AG08396 (cell line): ENCODE data around the gene SETD5.
"Not testable (repeated sequence)": the region's sequence is repeated elsewhere in the genome, so short reads cannot be mapped to it uniquely, and the experiment has no call there.

Source experiments
- DNase-seq: peaks from one replicate; pipeline ENCODE4 v3.0.0; 2012; ENCODE audit warnings: low spot score, mixed read lengths

The SETD5 gene

DNA sequence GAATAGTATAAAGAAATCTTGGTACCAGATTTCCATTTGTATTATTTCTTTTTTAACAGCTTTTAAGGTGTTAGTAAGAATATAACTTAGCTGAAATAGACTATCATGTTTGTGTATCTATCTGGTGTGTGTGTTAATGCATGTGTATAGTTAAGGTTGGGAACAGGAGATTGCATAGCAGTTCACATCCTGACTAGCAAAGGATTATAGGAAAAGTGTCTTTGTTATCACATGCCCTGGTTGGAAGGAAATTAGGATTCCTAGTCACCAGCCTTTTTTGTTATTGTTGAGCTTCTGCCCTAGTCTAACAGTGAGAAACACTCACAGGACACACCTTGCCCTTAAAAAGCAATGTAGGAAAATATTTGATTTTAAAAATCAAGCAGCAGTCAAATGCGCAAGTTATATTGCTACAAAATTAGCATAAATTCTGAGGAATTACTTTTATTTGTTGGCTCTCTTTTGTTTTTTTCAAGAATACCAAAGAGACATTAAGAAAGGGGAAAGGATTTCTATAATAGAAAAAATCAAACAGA is 58.2 kb downstream of the SETD5 start:
- DNase-seq, result no peak

DNA sequence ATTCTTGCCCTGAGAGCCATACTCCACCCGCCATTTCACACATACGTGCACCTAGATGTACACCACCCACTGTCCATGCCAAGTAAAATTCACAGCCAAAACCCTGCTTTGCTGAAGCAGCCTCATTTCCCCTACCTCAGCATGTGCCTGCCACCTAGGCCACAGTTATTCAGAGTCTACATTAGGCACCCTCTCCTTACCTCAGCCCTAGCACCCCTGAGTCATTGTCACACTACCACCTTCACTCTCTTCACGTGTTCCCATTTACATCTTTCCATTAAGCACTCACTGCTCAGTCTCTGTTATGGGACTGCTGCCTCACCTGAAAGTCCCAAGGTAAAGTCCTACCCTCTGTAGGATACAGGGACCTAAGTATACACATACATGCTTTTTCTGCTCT is 70.0 kb downstream of the SETD5 start:
- DNase-seq, result no peak

DNA sequence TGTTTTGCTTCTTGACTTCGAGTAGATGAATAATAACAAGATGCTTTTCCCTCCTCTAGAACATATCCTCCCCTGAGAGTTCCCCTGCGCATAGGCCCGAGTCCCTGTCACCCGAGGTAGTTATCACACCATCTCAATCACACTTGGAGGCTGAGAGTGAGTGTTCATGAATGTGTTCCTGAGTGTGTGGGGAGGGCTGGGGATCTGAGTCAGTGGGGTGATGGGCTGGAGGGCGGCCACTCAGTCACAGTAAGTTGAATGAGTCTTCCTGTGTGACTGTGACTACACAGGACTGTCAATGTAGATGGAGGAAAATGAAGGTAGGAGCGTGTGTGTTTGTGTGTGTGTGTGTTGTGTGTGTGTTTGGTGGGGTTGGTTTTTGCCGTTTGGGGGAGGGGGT is 71.0 kb downstream of the SETD5 start:
- DNase-seq, result peak; percentile 21

DNA sequence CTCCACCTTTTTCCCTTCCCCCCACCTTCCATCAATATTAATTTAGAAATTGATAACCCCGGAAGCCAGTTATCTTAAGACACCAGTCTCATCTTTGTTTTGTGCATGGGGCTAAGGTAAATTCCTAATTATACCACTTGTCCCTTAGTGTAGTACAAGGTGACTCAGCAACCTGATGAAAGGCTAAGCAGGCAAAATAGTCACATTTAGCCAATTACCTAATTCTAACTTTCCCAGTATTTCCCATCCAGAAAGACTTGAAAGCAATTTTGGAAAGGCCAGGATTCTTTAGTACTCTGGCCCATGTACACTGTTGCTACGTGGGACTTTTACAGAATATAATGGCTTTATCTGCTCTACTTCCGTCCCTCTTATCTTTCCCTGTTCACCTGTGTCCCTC is 72.6 kb downstream of the SETD5 start:
- no peak for DNase-seq

- DNase-seq, result no peak
These were observed 76.2 kb downstream of the SETD5 start for GRCh38 chr3:9473496-9474065.

DNA sequence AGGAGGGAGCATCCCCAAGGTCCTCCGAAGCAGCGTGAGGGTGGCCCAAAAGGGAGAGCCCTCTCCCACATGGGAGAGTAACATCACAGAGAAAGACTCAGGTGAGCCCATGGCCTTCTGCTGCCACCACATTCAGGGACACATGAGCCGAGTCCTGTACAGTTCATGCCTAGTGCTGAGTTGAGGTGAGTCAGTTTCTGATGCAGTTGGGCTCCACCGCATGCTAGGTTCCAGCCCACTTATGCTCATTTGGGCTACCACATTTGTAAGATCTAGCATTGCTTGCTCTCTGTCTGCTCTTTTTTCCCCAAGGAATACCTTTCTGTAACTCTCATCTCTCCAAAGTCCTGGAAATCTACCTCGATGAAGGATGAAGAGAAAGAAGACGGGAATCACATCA is 77.1 kb downstream of the SETD5 start:
- no peak for DNase-seq

GRCh38 chr3:9476935-9477334 is 79.5 kb downstream of the SETD5 start:
- no peak for DNase-seq

DNA sequence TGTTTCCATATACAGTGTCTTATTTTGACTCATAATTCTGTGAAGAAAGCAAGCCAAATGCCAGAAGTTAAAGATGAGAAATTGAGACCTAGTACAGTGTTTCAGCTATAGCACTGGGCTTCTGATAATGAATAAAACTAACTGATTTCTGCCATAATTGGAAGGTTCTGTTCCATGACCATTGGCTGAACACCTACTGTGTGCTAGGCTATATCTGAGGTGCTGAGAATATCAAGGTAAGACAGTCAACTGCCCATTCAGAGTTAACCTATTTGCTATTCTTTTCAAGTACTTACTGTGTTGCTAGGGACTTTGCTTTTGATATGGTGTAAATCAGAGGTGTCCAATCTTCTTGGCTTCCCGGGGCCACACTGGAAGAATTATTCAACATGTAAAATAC is 82.8 kb downstream of the SETD5 start:
- no peak for DNase-seq

GRCh38 chr3:9485248-9485647 is 87.8 kb downstream of the SETD5 start:
- DNase-seq, result no peak

- no peak for DNase-seq
These were observed 94.1 kb downstream of the SETD5 start for GRCh38 chr3:9491506-9491905.

DNA sequence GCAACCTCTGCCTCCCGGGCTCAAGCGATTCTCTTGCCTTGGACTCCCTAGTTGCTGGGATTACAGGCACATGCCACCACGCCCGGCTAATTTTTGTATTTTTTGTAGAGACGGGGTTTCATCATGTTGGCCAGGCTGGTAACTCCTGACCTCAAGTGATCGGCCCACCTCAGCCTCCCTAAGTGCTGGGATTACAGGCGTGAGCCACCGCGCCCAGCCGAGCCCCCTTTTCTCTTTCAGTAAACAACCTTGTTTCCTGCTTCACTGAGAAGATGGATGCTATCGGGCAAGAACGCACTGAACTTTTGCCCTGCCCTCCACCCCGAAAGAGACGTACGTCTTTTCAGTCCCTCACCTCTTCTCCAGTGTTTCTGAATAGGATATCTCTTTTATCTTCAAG is 96.6 kb downstream of the SETD5 start:
- not testable (repeated sequence) for DNase-seq

- DNase-seq, result no peak
These were observed 99.5 kb downstream of the SETD5 start for GRCh38 chr3:9496893-9497292.

DNA sequence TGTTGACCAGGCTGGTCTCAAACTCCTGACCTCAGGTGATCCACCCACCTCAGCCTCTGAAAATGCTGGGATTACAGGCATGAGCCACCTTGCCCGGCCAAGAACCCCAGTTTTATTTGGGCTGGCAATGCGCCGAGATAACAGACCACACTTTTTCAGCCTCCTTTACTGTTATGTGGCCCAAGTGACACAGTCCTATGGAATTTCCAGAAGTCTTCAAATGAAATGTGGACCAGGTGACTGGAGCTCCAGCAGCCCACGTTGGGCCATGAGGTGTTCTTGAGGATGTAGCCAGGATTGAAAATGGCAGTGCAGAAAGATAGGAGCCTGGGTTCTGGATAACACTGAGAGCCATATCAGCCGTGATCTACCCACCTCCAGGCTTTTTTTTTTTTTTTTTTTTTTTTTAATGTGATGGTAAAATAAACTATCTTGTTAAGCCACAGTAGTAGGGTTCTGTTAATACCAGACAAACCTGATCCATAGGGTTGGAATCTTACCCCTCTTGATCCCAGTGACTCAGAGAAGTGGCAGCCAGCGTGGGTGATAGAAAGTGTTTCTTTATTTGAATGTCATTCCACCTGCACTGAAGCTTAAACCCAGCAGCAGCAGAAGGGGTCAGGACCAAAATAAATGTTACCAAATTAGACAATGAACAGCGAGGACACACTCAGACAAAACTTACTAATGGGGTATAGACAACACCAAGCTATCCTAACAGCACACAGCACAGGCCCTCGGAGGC is 100.6 kb downstream of the SETD5 start:
- DNase-seq, result peak; percentile 39

DNA sequence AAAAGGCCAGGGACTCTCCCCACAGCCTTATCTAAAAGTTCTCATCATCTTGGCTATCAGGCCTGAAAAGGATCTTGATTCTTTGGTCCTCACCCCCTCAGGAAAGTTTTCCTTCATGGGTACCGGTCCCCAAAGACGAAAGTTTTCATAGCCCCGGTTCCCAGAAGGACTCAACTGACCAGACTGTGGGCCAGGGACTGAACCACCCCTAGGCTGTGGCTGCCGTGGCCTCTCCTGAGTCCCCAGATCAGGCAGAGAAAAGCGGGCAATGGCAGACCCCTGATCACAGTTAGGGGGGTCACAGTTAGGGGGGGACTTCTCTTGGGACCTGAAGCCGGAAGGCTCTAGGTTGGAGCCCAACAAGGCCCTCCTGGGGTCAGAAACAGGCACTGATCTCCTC is 101.4 kb downstream of the SETD5 start:
- DNase-seq, result no peak

DNA sequence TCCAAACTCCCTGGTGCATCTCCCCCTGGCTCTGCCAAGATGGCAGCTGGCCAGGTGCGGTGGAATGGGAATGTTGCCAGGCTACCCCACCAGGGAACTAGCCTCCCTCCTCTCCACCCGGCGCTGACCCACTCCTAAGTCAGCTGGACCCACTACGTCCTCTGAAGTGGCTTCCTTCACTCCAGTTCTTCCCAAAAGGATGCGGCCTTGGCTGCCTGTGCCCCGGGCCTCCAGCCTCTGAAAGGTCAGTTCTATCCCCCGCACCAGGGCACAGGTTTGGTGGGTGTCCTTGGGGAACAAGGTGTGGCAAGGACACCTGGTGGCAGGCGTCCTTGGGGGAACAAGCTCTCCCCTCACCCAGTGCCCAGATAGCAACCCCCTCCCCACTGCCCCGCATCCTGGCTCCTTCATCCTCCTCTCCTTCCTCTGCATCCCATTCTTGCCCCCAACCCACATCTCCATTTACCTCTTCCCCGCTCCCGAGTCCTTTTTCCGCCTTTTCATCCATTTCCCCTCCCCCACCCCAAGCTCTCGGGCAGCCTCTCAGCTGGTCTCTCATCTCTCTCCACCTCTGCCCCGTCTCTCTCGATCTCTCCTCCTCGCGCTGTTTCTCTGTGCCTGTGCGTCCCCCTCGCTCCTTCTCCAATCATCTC is 102.2 kb downstream of the SETD5 start:
- DNase-seq, result no peak

DNA sequence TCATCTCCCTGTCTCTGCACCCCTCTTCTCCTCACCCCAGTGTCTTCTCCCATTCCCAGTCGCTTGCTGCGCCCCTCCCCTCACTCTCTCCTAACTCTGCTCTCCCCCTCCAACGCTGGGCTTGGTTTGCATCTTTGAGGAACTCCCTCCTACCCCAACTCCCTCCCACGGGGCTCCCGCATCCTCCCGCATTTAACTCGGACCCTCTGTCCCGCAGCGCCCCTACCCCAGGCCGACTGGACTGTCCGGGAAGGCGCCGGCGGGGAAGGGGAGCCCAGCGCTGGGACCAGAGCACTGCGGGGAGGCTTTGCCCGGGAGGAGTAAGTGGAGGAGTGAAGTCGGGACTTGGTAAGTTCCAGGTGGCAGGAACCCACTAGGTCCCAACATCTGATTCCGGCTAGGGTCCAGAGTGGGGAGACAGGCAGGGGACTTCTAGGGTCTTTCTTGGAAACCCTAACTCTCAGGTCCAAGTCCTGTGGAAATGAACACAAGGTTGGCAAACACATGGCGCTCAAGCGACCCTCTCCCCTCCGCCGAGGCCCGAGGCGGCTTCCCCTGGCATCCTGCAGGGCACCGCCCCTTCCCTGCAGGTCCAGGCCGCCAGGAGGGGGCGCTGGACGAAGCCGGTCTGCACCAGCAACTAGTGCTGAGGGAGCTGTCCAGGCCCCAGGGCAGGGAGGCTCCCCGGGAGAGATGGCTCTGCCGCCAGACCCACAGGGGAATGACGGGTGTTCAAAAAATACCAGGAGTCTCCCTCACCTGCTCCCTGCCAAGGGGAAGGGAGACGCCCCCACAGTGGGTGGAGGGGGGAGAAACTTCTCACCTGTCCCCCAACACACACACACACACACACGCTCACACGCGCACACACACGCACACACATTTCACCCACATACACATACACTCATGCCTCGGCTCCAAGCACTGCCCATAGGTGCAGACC is 103.0 kb downstream of the SETD5 start:
- peak; percentile 89 for DNase-seq

DNA sequence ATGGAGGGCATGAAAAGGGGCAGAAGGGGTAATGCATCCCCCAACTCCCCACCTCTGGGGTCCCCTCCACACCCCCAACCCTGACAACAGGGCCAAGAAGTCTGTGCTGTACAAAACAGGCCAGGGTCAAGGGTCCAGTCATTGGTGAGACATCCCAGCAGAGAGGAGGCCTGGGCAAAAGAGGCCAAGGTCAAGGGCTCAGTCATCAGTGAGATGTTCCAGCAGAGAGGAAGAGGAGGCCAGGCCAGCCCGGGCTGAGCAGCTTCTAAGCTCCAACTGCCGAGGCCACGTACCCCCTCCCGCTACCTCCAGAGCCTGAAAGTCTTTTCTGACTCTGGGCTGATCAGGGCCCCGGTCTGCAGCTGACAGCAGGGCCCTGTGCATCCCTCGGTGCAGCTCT is 103.8 kb downstream of the SETD5 start:
- no peak for DNase-seq

DNA sequence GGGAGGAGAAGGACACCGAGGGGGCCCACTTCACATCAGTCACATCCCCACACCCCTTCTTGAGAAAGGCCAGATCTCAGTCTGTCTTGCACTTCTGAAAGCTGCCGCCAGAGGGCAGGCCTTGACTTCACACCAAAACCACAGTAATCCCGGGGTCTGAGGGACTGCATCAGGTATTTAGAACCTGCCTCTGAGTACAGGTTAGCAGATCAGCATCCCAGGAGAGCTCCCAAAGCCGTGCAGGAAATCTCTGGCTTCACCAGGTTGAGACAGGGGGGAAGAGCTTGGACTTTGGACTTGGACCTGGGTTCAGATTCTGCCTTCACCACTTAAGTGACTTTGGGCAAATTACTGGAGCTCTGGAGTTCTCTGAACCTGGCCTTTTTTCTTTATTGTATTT is 105.9 kb downstream of the SETD5 start:
- DNase-seq, result peak; percentile 70

DNA sequence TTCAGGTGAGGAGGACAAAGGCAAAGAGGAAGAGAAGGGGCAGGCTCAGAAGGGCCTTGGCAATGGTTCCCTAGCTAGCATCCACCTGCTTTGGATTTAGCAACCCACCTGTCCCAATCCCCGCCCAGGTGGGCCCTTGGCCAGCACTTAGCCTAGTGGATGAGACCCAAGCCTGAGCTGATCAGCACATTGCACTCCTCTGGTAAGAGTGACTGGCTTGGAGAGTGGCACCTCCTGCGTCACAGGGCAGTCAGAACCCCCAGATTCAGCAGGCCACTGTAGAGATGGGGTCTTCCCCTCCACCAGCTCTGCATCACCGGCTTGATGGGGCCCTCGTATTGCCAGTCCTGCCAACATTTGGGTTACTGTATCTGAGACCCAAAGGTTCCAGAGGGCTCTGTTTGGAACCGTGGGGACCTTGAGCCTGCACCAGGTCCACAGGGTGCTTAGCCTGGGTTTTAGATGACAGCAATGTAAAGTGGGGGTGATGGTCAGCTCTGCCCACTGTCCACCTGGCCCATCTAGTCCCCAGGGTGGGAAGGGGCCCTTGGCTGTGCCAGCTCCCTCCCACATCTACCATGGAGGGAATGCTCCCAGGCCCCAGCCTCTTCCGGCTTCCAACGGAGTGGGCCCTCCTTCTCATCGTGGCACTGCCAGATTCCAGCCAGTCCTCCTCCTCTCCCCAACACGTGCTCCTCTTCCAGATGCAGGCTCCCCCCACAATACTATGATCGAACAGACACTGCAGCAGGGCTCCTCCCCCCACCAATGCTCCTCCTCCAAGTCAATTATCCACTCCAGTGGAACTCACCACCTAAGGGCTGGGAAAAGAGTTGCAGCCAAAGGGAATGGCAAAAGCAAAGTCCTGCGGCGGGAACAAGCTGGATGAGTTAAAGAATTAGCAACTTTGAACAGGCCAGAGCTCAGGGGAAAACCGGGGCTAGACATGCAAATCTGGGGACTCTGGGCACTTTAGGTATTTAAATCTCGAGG is 110.5 kb downstream of the SETD5 start:
- DNase-seq, result no peak

- DNase-seq, result no peak
These were observed 111.4 kb downstream of the SETD5 start for GRCh38 chr3:9508781-9509180.
